IgD-negative memory B cell (primary cell): ENCODE data around the gene PPP2R2D. TPM values are rescaled to one million over a fixed set of nuclear protein-coding genes. Genes with fewer than 3 reads are reported as not detected.

ENCODE experiments used
- H3K27ac Mint-ChIP-seq, 3 donors: one replicate each; pipeline ENCODE4 v1.8.0; 2020 to 2022; ENCODE audit warnings: mild to moderate bottlenecking in 3 of 3, mixed read lengths in 3 of 3, moderate library complexity in 1 of 3
- H3K27me3 Mint-ChIP-seq: one replicate; pipeline ENCODE4 v1.8.0; 2021; ENCODE audit warnings: mixed read lengths
- H3K36me3 Mint-ChIP-seq: one replicate; pipeline ENCODE4 v1.8.0; 2020; ENCODE audit warnings: mild to moderate bottlenecking, mixed read lengths
- H3K4me1 Mint-ChIP-seq, 3 donors: one replicate each; pipeline ENCODE4 v1.8.0; 2020 to 2022; ENCODE audit warnings: mixed read lengths in 3 of 3, mild to moderate bottlenecking in 1 of 3
- H3K4me3 Mint-ChIP-seq, 4 donors: one replicate each; pipeline ENCODE4 v1.8.0; 2020 to 2022; ENCODE audit warnings: mild to moderate bottlenecking in 4 of 4, mixed read lengths in 4 of 4, moderate library complexity in 3 of 4
- H3K9me3 Mint-ChIP-seq, 3 donors: one replicate each; pipeline ENCODE4 v1.8.0; 2020 to 2021; ENCODE audit warnings: mixed read lengths in 3 of 3, mild to moderate bottlenecking in 1 of 3
- polyA plus RNA-seq: library from polyadenylated mRNA; unstranded; fragments of 300-500 nt; fragmentation: Illumina TruSeq; gene quantifications from one replicate; pipeline ENCODE4 v1.2.3, GENCODE V29; 2021

The PPP2R2D gene
- 17.1 TPM for polyA plus RNA-seq

- peaks cover 14% of the 10 kb centered on the region for H3K27me3 Mint-ChIP-seq
- no peaks in the 10 kb centered on the region for H3K9me3 Mint-ChIP-seq
- H3K4me3 Mint-ChIP-seq = peak within 1 kb of the TSS; percentile 88 to 97 (median 95)
- no peaks in the 10 kb centered on the region for H3K36me3 Mint-ChIP-seq
- peak within 1 kb of the TSS; percentile 93 to 99 (median 95) for H3K27ac Mint-ChIP-seq
- H3K4me1 Mint-ChIP-seq = peaks cover 18 to 25% (median 25%) of the 10 kb centered on the region in 3 donors
Observed at GRCh38 chr10:131900350-131901152, at the start of gene PPP2R2D. Gene PPP2R2D (plus strand): TSS chr10:131901008. CDS start chr10:131901149, 141 bp downstream.

GRCh38 chr10:131851346-131851745 lies 49.5 kb upstream of the PPP2R2D start:
- H3K9me3 Mint-ChIP-seq = no peaks in the 10 kb centered on the region
- no peak overlapping the region for H3K27ac Mint-ChIP-seq
- H3K27me3 Mint-ChIP-seq = no peaks in the 10 kb centered on the region
- no peaks in the 10 kb centered on the region for H3K36me3 Mint-ChIP-seq
- H3K4me3 Mint-ChIP-seq = no peak overlapping the region
- H3K4me1 Mint-ChIP-seq = no peaks in the 10 kb centered on the region

- peaks cover 4% of the 10 kb centered on the region for H3K27me3 Mint-ChIP-seq
- no peaks in the 10 kb centered on the region for H3K4me1 Mint-ChIP-seq
- no peaks in the 10 kb centered on the region for H3K36me3 Mint-ChIP-seq
- H3K9me3 Mint-ChIP-seq = no peaks in the 10 kb centered on the region
- H3K4me3 Mint-ChIP-seq = no peak overlapping the region
- H3K27ac Mint-ChIP-seq = no peak overlapping the region
Observed at GRCh38 chr10:131852176-131852822, 48.5 kb upstream of the PPP2R2D start.

- Mint-ChIP-seq H3K27ac (no peak overlapping the region), H3K4me1 (no peaks in the 10 kb centered on the region), H3K4me3 (no peak overlapping the region), H3K27me3 (peaks cover 7% of the 10 kb centered on the region), H3K36me3 (no peaks in the 10 kb centered on the region), H3K9me3 (no peaks in the 10 kb centered on the region)
Observed at GRCh38 chr10:131852823-131853609, 47.8 kb upstream of the PPP2R2D start.

GRCh38 chr10:131853610-131853964 lies 47.2 kb upstream of the PPP2R2D start:
- H3K27ac Mint-ChIP-seq = no peak overlapping the region
- H3K36me3 Mint-ChIP-seq = no peaks in the 10 kb centered on the region
- peaks cover 7% of the 10 kb centered on the region for H3K27me3 Mint-ChIP-seq
- no peaks in the 10 kb centered on the region for H3K4me1 Mint-ChIP-seq
- H3K4me3 Mint-ChIP-seq = no peak overlapping the region
- H3K9me3 Mint-ChIP-seq = no peaks in the 10 kb centered on the region

GRCh38 chr10:131854579-131855335 lies 46.1 kb upstream of the PPP2R2D start:
- no peaks in the 10 kb centered on the region for H3K36me3 Mint-ChIP-seq
- H3K27me3 Mint-ChIP-seq = peaks cover 7% of the 10 kb centered on the region
- no peak overlapping the region for H3K27ac Mint-ChIP-seq
- no peaks in the 10 kb centered on the region for H3K9me3 Mint-ChIP-seq
- H3K4me3 Mint-ChIP-seq = no peak overlapping the region
- H3K4me1 Mint-ChIP-seq = no peaks in the 10 kb centered on the region

GRCh38 chr10:131855461-131856401 lies 45.1 kb upstream of the PPP2R2D start:
- no peak overlapping the region for H3K4me3 Mint-ChIP-seq
- peaks cover 7% of the 10 kb centered on the region for H3K27me3 Mint-ChIP-seq
- no peaks in the 10 kb centered on the region for H3K9me3 Mint-ChIP-seq
- H3K27ac Mint-ChIP-seq = no peak overlapping the region
- H3K36me3 Mint-ChIP-seq = no peaks in the 10 kb centered on the region
- no peaks in the 10 kb centered on the region for H3K4me1 Mint-ChIP-seq

- Mint-ChIP-seq H3K9me3 (no peaks in the 10 kb centered on the region), H3K27me3 (peaks cover 7% of the 10 kb centered on the region), H3K4me3 (no peak overlapping the region), H3K36me3 (no peaks in the 10 kb centered on the region), H3K4me1 (no peaks in the 10 kb centered on the region), H3K27ac (no peak overlapping the region)
Observed at GRCh38 chr10:131856441-131857094, 44.2 kb upstream of the PPP2R2D start.

- Mint-ChIP-seq H3K4me3 (no peak overlapping the region), H3K4me1 (no peaks in the 10 kb centered on the region)
Observed at GRCh38 chr10:131857156-131858117, 43.4 kb upstream of the PPP2R2D start.

GRCh38 chr10:131858118-131858515 lies 42.7 kb upstream of the PPP2R2D start:
- Mint-ChIP-seq H3K4me1 (no peaks in the 10 kb centered on the region), H3K27ac (no peak overlapping the region), H3K36me3 (no peaks in the 10 kb centered on the region), H3K4me3 (no peak overlapping the region), H3K27me3 (peaks cover 7% of the 10 kb centered on the region), H3K9me3 (no peaks in the 10 kb centered on the region)

More at GRCh38 chr10:131857156-131858117, 43.4 kb upstream of the PPP2R2D start:
- H3K27ac Mint-ChIP-seq = no peak overlapping the region
- peaks cover 7% of the 10 kb centered on the region for H3K27me3 Mint-ChIP-seq
- H3K36me3 Mint-ChIP-seq = no peaks in the 10 kb centered on the region
- H3K9me3 Mint-ChIP-seq = no peaks in the 10 kb centered on the region

- Mint-ChIP-seq H3K4me3 (no peak overlapping the region), H3K27me3 (peaks cover 7% of the 10 kb centered on the region), H3K4me1 (no peaks in the 10 kb centered on the region), H3K9me3 (no peaks in the 10 kb centered on the region), H3K27ac (no peak overlapping the region), H3K36me3 (no peaks in the 10 kb centered on the region)
Observed at GRCh38 chr10:131858583-131859340, 42.0 kb upstream of the PPP2R2D start.

GRCh38 chr10:131859341-131860020 lies 41.3 kb upstream of the PPP2R2D start:
- Mint-ChIP-seq H3K27me3 (peaks cover 7% of the 10 kb centered on the region), H3K36me3 (no peaks in the 10 kb centered on the region), H3K4me1 (no peaks in the 10 kb centered on the region), H3K4me3 (no peak overlapping the region), H3K27ac (no peak overlapping the region), H3K9me3 (no peaks in the 10 kb centered on the region)
